HL-60 (cell line): Measurements from ENCODE around the gene RBMS2.

Experiments used
- DNase-seq, 2 experiments: peaks; one replicate each; pipeline ENCODE4 v3.0.0-alpha.2; 2010 to 2020; ENCODE audit warnings: low read depth in 1 of 2, low spot score in 1 of 2
- H3K27ac ChIP-seq: fragments of 250-450 bp; sonication (Bioruptor Pico); replicated peaks from 2 replicates; pipeline ENCODE4 v1.5.1; 2020; ENCODE audit warnings: mild to moderate bottlenecking, moderate library complexity
- H3K27me3 ChIP-seq: fragments of 250-450 bp; sonication (Bioruptor Pico); 2 replicates; pipeline ENCODE4 v1.5.1; 2021; ENCODE audit warnings: mild to moderate bottlenecking, moderate library complexity; ENCODE audit not compliant: insufficient read depth, poor library complexity, severe bottlenecking
- H3K4me3 ChIP-seq: replicated peaks from 2 replicates; pipeline ENCODE4 v1.5.1; 2011; ENCODE audit warnings: mild to moderate bottlenecking, control low read depth, low read length; ENCODE audit not compliant: insufficient read depth
- CTCF ChIP-seq: IDR thresholded peaks from one replicate; pipeline ENCODE4 v1.5.1; 2011; ENCODE audit warnings: low read length, control low read depth, inconsistent platforms; ENCODE audit not compliant: insufficient read depth
- GABPA ChIP-seq: IDR thresholded peaks from 2 replicates; pipeline ENCODE4 v1.6.1; 2012; ENCODE audit warnings: low read depth
- POLR2AphosphoS5 ChIP-seq: IDR thresholded peaks from 2 replicates; pipeline ENCODE4 v1.6.1; 2012; ENCODE audit warnings: low read depth
- REST ChIP-seq: IDR thresholded peaks from 2 replicates; pipeline ENCODE4 v1.6.1; 2012; ENCODE audit warnings: low read depth; ENCODE audit not compliant: insufficient replicate concordance
- SPI1 ChIP-seq: IDR thresholded peaks from 2 replicates; pipeline ENCODE4 v1.6.1; 2012; ENCODE audit warnings: low read depth, mild to moderate bottlenecking, borderline replicate concordance

RBMS2 gene

GRCh38 chr12:56542164-56542563 lies 20.5 kb downstream of the RBMS2 start:
- Histone ChIP-seq H3K4me3 (no peak overlapping the region), H3K27me3 (no peaks in the 10 kb centered on the region), H3K27ac (no peak overlapping the region)
- no peak for TF ChIP-seq CTCF
- TF ChIP-seq REST = no peak
- no peak for TF ChIP-seq POLR2AphosphoS5
- TF ChIP-seq GABPA = no peak
- no peak for DNase-seq

- H3K27ac ChIP-seq = no peak overlapping the region
- no peak for TF ChIP-seq REST
- DNase-seq = no peak
Measured at GRCh38 chr12:56545023-56545604, 23.5 kb downstream of the RBMS2 start.

GRCh38 chr12:56546680-56547079 lies 25.1 kb downstream of the RBMS2 start:
- peak in 1 of 2 experiments; percentile 55 for DNase-seq
- H3K4me3 ChIP-seq = no peak overlapping the region

More at GRCh38 chr12:56545023-56545604, 23.5 kb downstream of the RBMS2 start:
- Histone ChIP-seq H3K27me3 (no peaks in the 10 kb centered on the region), H3K4me3 (no peak overlapping the region)

More at GRCh38 chr12:56546680-56547079, 25.1 kb downstream of the RBMS2 start:
- Histone ChIP-seq H3K27me3 (no peaks in the 10 kb centered on the region), H3K27ac (peak overlapping the region; percentile 19; the same call in 1 of the 2 replicates)
- TF ChIP-seq SPI1 (peak; percentile 95), REST (no peak)
